Dedifferentiated amniotic fluid mesenchymal stem cell (primary cell): ENCODE results near the gene FOXP2.
"Not testable (repeated sequence)": the region's sequence is repeated elsewhere in the genome, so short reads cannot be mapped to it uniquely, and the experiment has no call there.

Experiments
- DNase-seq: peaks from one replicate; pipeline ENCODE4 v3.0.0-alpha.2; 2016; ENCODE audit errors: extremely low spot score

The FOXP2 gene

DNA sequence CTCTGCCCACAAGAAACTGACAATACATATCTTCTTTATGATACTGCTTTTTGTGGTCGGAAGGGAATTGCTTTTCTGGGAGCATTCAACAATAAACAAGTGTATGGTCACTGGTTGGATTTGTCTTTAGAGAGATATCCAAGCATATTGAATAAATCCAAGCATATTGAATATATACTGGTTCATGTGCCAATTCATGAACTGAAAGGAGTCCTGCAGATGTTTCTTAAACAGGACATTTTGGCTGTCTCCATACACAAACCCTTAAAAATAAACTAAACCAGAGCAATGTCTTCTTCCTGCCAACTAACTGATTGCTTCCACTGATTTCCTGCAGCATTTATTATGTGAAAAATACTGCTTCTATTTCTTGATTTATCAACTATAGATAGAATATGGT, 173.9 kb downstream of the FOXP2 start:
- DNase-seq: no peak

GRCh38 chr7:114589436-114589835, 174.8 kb downstream of the FOXP2 start:
- DNase-seq: no peak

- no peak for DNase-seq
Measured at GRCh38 chr7:114590298-114590697, 175.7 kb downstream of the FOXP2 start.

GRCh38 chr7:114598946-114599345, 184.3 kb downstream of the FOXP2 start:
- DNase-seq: no peak

GRCh38 chr7:114606100-114606499, 191.5 kb downstream of the FOXP2 start:
- no peak for DNase-seq

DNA sequence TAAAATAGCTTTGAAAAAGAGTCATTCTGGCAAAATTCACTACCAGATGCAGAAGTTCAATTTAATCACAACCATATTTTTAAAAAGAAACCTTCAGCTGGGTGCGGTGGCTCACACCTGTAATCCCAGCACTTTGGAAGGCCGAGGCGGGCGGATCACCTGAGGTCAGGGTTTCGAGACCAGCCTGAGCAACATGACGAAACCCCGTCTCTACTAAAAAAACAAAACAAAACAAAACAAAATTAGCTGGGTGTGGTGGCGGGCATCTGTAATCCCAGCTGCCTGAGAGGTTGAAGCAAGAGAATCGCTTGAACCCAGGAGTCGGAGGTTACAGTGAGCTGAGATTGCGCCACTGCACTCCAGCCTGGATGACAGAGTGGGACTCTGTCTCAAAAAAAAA, 194.2 kb downstream of the FOXP2 start:
- not testable (repeated sequence) for DNase-seq

GRCh38 chr7:114620208-114620607, 205.6 kb downstream of the FOXP2 start:
- DNase-seq: no peak

- DNase-seq: no peak
Measured at GRCh38 chr7:114622221-114622620, 207.6 kb downstream of the FOXP2 start.

- no peak for DNase-seq
Measured at GRCh38 chr7:114623146-114623545, 208.5 kb downstream of the FOXP2 start.

DNA sequence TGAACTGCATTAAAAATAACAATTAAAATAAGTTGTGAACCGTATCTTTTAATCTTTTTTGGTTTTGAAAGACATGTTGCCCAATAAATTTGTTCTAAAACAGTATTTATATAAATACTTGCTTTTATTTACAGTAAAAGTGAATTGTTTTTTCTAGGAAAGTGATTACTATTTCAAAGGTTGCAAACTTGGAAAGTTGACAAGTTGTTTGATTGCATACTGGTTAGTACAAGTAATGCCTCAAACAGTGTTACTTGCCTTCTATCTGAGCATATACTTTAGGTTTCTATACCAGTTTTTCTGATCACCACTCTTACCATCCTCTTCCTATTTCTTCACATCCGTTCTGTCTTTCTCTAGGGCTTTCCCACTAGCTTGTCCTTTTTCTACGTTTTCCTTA, 212.6 kb downstream of the FOXP2 start:
- no peak for DNase-seq

GRCh38 chr7:114628362-114628761, 213.7 kb downstream of the FOXP2 start:
- no peak for DNase-seq

- no peak for DNase-seq
Measured at GRCh38 chr7:114629762-114630161, 215.1 kb downstream of the FOXP2 start.

GRCh38 chr7:114630201-114630990, 215.8 kb downstream of the FOXP2 start:
- DNase-seq: no peak

DNA sequence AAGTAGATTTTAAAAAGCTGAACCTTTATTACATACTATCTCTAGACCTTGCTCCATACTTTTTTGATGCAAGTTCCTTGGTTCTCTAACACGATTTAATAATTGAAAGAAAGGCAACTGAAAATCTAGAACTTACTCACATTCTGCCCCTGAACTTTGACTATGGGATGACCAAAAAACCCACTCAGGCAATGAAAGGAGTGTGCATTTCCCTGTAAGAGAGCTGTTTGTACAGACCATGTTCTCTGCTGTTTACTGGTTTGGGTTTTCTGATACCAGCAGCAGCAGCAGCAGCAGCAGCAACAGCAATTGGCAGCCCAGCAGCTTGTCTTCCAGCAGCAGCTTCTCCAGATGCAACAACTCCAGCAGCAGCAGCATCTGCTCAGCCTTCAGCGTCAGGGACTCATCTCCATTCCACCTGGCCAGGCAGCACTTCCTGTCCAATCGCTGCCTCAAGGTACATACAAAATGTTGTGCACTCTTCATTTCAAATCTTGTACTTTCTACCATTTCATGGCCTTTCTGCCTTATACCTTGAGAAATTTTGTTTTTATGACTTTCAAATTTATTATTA, 216.7 kb downstream of the FOXP2 start:
- no peak for DNase-seq

DNA sequence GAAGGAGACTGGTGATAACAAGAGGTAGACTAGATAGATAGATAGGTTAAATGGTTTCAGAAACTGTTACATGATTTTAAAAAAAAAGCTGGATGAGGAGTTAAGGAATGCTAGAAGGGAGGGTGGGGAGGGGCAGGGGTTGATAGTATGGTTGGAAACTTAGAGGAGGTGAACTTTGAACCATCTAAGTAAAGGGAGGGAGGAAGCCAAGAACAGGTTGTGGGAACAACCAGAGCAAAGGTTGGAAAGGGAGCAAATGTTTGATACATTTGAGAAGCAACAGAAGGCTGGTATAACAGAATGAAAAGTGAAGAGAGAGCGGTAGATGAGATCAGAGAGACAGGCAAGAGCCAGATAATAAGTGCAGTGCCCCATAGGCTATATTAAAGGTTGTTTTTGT, 224.8 kb downstream of the FOXP2 start:
- no peak for DNase-seq

DNA sequence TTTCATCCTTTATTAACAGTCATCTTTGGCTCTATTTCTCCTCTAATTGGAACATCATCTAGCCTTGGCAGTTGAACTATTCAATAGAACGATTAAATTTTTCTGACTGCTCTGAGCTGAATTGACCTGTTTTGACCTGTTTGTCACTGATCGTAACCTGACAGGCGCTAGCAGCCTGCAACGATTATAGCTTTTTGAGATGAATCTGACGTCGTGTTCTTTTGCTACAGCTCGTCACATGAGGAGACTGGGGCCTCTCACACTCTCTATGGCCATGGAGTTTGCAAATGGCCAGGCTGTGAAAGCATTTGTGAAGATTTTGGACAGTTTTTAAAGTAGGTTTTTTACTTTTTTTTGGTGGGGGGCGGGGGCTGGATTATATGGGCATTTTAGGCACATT, 229.8 kb downstream of the FOXP2 start:
- DNase-seq: no peak

DNA sequence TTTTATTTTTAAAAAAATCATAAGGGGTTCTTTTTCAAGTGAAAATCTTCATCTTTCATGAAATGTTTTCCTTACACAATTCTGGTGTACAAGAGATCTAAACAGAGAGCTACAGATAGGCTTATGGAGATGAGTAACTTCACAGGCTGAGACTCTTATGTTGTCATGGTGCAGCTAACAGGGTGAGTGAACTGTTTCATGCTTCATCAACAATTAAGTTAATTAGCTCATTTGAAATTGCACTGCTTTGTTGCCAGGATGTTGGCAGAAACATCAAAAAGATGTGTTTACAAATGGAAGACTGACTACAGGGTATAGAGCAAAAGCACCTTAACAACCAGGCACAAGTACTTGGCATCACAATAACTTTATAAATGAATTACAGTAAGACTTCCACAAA, 230.8 kb downstream of the FOXP2 start:
- DNase-seq: no peak

- DNase-seq: no peak
Measured at GRCh38 chr7:114647518-114647917, 232.9 kb downstream of the FOXP2 start.

DNA sequence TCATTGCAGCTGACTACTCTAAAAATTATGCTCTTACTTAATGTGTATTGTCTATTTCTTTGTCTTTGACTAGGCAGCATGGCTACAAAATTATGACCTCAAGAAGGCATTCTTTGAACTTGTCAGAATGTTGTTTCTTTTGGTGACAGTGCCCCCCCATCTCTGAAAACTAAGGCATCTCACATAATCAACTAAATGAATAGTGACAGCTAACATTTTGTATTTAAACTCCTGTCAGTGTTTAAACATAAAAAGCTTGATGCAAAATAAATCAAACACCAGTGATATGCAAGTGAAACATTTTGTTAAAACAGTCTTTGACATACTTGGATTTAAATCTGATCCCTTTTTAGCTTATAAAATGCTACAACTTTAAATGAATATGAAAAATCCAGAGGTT, 233.5 kb downstream of the FOXP2 start:
- no peak for DNase-seq

- no peak for DNase-seq
Measured at GRCh38 chr7:114648680-114649079, 234.1 kb downstream of the FOXP2 start.

GRCh38 chr7:114649689-114650088, 235.1 kb downstream of the FOXP2 start:
- no peak for DNase-seq

DNA sequence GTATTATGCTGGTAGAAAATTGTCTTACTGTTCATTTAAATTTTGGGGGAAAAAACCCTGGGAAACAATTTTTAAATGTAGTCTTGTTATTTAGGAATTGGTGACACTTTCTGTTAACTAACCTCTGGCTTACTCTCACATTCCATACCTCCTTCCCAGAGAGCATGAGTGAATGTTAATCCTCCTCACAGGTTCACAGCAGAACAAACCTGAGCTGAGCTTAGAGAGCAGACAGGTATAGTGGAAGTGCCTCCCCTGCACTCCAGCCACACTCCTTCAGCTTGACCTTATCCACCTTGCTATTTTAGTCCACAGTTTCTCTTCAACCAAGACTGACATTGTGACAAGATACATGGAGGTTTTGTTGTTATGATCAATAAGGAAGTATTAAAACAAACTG, 235.9 kb downstream of the FOXP2 start:
- no peak for DNase-seq

DNA sequence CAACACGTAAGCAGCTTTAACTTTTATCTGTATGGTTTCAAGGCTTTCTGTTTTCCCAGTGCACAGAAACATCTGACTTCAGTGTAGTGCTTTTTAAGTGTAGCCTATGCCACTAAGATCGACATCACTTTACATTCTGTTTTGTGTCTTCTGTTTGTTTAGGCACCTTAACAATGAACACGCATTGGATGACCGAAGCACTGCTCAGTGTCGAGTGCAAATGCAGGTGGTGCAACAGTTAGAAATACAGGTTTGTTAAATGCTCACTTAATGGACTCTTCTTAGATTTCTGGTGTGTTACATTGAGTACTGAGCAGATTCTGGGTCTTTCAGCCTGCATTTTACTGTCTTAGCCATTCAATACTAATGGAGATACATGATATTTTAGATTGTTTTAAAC, 237.4 kb downstream of the FOXP2 start:
- no peak for DNase-seq
